Breast epithelium (tissue), 4 donors: ENCODE results near the gene CERS5. TPM values are rescaled to one million over a fixed set of nuclear protein-coding genes. Genes with fewer than 3 reads are reported as not detected.

Experiments
- DNase-seq, 2 donors: peaks; one replicate each; pipeline ENCODE4 v3.0.0-alpha.2; 2019; ENCODE audit warnings: low spot score in 2 of 2
- H3K27ac ChIP-seq, 2 donors: fragments of 200-600 bp; sonication (generic) in 1 of 2; one replicate each; pipeline ENCODE4 v1.5.1; 2016 to 2019; ENCODE audit warnings: mild to moderate bottlenecking in 1 of 2
- H3K27me3 ChIP-seq, 2 donors: fragments of 200-600 bp; sonication (generic) in 1 of 2; one replicate each; pipeline versions ENCODE4 v1.5.1 to v1.6.0; 2017 to 2019; ENCODE audit warnings: control low read depth in 1 of 2, mild to moderate bottlenecking in 1 of 2
- H3K36me3 ChIP-seq: fragments of 200-600 bp; one replicate; pipeline ENCODE4 v1.5.1; 2019
- H3K4me1 ChIP-seq, 2 donors: fragments of 200-600 bp; sonication (generic); one replicate each; pipeline ENCODE4 v1.5.1; 2016 to 2019; ENCODE audit warnings: control low read depth in 1 of 2
- H3K4me3 ChIP-seq, 3 donors: fragments of 200-600 bp; sonication (generic); 1 replicate in 2 of 3; 2 replicates in 1 of 3; pipeline ENCODE4 v1.5.1; 2016 to 2019; ENCODE audit warnings: mild to moderate bottlenecking in 3 of 3, moderate library complexity in 2 of 3
- H3K9me3 ChIP-seq, 2 donors: fragments of 200-600 bp; sonication (generic) in 1 of 2; one replicate each; pipeline ENCODE4 v1.5.1; 2016 to 2019; ENCODE audit warnings: control low read depth in 1 of 2
- POLR2A ChIP-seq: fragments of 450-650 bp; IDR thresholded peaks from one replicate; pipeline ENCODE4 v1.6.1; 2016; ENCODE audit warnings: antibody characterized with exemption, mild to moderate bottlenecking, moderate library complexity
- POLR2AphosphoS5 ChIP-seq, 3 donors: sonication (generic); formaldehyde crosslinking; IDR thresholded peaks; one replicate each; pipeline ENCODE4 v1.6.1; 2017; ENCODE audit warnings: antibody characterized with exemption in 3 of 3
- intact Hi-C: fragments of 100-400 bp; cut with DNase I; formaldehyde crosslinking; loops from one replicate; pipeline ENCODE4 v1.15.1; 2023; ENCODE audit warnings: low total_unique reads
- total RNA-seq, 3 donors: library from RNA; depleted of rRNA; stranded (reverse); fragments of >200 nt; gene quantifications; one replicate each; pipeline ENCODE4 v1.1.0, GENCODE V29; 2016
- TF ChIP-seq, protein P1 (sequence below), 3 donors: fragments of 450-650 bp; IDR thresholded peaks; one replicate each; pipeline ENCODE4 v1.5.1; 2016 to 2017; ENCODE audit warnings: antibody characterized with exemption in 3 of 3, mild to moderate bottlenecking in 3 of 3, moderate library complexity in 3 of 3

CERS5 gene
- total RNA-seq, 3 donors from 2014 or later, result 25.0 to 40.1 (median 32.4) TPM

- peaks cover 0 to 6% of the 10 kb centered on the region in 2 donors for H3K4me1 ChIP-seq
- H3K9me3 ChIP-seq, result no peaks in the 10 kb centered on the region
- intact Hi-C loops, result no loop called here
- no peak for DNase-seq
- H3K27me3 ChIP-seq, result no peaks in the 10 kb centered on the region
- TF ChIP-seq POLR2A, result no peak
- no peak for TF ChIP-seq POLR2AphosphoS5 (IDR thresholded peaks at IDR 0.05)
- TF ChIP-seq, protein P1, sequence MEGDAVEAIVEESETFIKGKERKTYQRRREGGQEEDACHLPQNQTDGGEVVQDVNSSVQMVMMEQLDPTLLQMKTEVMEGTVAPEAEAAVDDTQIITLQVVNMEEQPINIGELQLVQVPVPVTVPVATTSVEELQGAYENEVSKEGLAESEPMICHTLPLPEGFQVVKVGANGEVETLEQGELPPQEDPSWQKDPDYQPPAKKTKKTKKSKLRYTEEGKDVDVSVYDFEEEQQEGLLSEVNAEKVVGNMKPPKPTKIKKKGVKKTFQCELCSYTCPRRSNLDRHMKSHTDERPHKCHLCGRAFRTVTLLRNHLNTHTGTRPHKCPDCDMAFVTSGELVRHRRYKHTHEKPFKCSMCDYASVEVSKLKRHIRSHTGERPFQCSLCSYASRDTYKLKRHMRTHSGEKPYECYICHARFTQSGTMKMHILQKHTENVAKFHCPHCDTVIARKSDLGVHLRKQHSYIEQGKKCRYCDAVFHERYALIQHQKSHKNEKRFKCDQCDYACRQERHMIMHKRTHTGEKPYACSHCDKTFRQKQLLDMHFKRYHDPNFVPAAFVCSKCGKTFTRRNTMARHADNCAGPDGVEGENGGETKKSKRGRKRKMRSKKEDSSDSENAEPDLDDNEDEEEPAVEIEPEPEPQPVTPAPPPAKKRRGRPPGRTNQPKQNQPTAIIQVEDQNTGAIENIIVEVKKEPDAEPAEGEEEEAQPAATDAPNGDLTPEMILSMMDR (IDR thresholded peaks at IDR 0.05), result no peak
- H3K4me3 ChIP-seq, result no peak overlapping the region
- H3K36me3 ChIP-seq, result no peaks in the 10 kb centered on the region
- peak overlapping the region; percentile 37 to 70 for H3K27ac ChIP-seq
Measured at GRCh38 chr12:50185301-50185895, 18.2 kb upstream of the CERS5 start.

DNA sequence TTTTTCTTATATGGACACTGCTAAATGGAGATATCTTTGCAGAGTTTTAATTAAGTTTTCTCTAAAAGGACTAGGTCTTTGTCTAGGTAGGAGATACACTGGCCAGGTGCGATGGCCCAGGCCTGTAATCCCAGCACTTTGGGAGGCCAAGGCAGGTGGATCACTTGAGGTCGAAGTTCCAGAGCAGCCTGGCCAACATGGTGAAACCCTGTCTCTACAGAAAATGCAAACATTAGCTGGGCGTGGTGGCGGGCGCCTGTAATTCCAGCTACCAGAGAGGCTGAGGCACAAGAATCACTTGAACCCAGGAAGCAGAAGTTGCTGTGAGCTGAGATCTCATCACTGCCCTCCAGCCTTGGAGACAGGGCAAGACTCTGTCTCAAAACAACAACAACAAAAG, 17.1 kb upstream of the CERS5 start:
- intact Hi-C loops, result no loop called here
- Histone ChIP-seq H3K4me1 (peaks cover 0 to 6% of the 10 kb centered on the region in 2 donors), H3K27me3 (no peaks in the 10 kb centered on the region), H3K9me3 (no peaks in the 10 kb centered on the region), H3K4me3 (no peak overlapping the region), H3K27ac (peak overlapping the region in 1 of 2 donors; percentile 1), H3K36me3 (no peaks in the 10 kb centered on the region)
- TF ChIP-seq POLR2AphosphoS5 (IDR thresholded peaks at IDR 0.05), result no peak
- TF ChIP-seq POLR2A, result no peak
- TF ChIP-seq, protein P1 (IDR thresholded peaks at IDR 0.05), result no peak
- DNase-seq, result no peak

DNA sequence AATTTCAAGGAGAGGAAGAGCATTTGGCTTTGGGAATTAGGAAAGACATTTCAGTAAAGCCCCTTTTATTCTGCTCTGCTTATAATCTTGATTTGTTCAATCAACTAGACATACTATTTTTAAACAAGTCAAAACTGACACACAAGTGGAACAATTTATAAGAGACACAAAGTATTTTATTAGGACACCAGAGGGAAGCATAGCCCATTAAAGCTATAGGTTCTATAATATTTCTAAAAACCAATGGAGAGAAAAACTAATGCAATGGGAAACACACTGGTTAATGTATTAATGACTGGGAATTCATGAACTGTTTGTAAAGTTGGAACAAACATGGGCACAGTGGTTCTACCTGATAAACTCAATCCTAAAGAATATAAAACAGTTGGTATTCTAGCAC, 15.3 kb upstream of the CERS5 start:
- H3K27ac ChIP-seq, result no peak overlapping the region
- peaks cover 0 to 6% of the 10 kb centered on the region in 2 donors for H3K4me1 ChIP-seq
- no peak overlapping the region for H3K4me3 ChIP-seq
- TF ChIP-seq POLR2AphosphoS5 (IDR thresholded peaks at IDR 0.05), result no peak
- TF ChIP-seq, protein P1 (IDR thresholded peaks at IDR 0.05), result no peak
- intact Hi-C loops, result no loop called here
- no peak for DNase-seq
- no peaks in the 10 kb centered on the region for H3K9me3 ChIP-seq
- H3K36me3 ChIP-seq, result no peaks in the 10 kb centered on the region
- no peaks in the 10 kb centered on the region for H3K27me3 ChIP-seq

DNA sequence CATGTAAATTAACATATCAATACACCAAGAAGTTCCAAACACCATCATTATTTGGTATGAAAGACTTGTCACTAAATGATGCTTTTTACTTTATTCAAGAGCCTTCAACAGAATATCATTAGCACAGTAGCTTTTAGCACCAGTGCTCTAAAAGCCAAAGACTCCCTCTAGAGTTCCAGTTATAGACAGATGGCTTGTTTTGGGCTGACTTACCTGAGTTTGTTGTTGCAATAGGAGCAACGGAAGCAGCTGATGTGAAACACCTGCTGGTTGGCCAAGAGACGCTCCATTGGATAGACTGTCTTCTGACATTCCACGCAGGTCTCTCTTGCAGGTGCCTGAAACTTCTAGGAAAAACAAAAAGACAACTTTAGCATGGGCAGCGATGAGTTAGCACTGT, 14.5 kb upstream of the CERS5 start:
- no peak for DNase-seq
- Histone ChIP-seq H3K9me3 (no peaks in the 10 kb centered on the region), H3K27ac (no peak overlapping the region), H3K27me3 (no peaks in the 10 kb centered on the region), H3K4me1 (peaks cover 0 to 5% of the 10 kb centered on the region in 2 donors), H3K4me3 (no peak overlapping the region), H3K36me3 (no peaks in the 10 kb centered on the region)
- no peak for TF ChIP-seq POLR2AphosphoS5 (IDR thresholded peaks at IDR 0.05)
- TF ChIP-seq, protein P1 (IDR thresholded peaks at IDR 0.05), result no peak
- TF ChIP-seq POLR2A, result no peak
- intact Hi-C loops, result no loop called here

DNA sequence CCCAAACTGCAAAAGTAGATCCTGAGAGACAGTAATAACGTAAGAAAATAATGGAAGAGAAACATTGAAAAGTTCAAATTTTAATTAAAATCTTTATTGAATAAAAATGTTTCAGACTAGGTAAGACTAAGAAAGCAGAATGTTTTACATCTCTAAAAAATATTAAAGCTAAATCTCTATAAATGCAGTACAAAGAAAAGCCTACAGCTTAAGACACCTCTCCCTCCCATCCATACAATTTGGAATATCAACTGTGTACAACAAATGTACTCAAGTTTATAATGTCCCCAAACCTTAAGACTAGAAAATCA, 8.5 kb upstream of the CERS5 start:
- TF ChIP-seq POLR2AphosphoS5 (IDR thresholded peaks at IDR 0.05) (no peak), POLR2A (no peak)
- TF ChIP-seq, protein P1 (IDR thresholded peaks at IDR 0.05), result no peak
- no peak for DNase-seq
- no peaks in the 10 kb centered on the region for H3K27me3 ChIP-seq
- no peaks in the 10 kb centered on the region for H3K4me1 ChIP-seq
- H3K4me3 ChIP-seq, result no peak overlapping the region
- H3K9me3 ChIP-seq, result no peaks in the 10 kb centered on the region
- no peaks in the 10 kb centered on the region for H3K36me3 ChIP-seq
- intact Hi-C loops, result loop anchor here (10.0 kb wide), 1 partner anchor 91 kb away; the partner anchor contains the start of gene SMARCD1
- H3K27ac ChIP-seq, result no peak overlapping the region
